GM19099 (cell line): ENCODE results near the gene BICD1.

Experiments
- POLR2A ChIP-seq: IDR thresholded peaks from 3 replicates; pipeline ENCODE4 v1.6.1; 2011; ENCODE audit warnings: low read depth; ENCODE audit not compliant: insufficient read length; ENCODE audit errors: extremely low read depth

Gene BICD1

GRCh38 chr12:32301216-32301615 is 194.6 kb downstream of the BICD1 start:
- no peak for TF ChIP-seq POLR2A

- TF ChIP-seq POLR2A: no peak
These were observed 195.8 kb downstream of the BICD1 start for GRCh38 chr12:32302218-32303173.

- TF ChIP-seq POLR2A: no peak
These were observed 196.5 kb downstream of the BICD1 start for GRCh38 chr12:32303174-32303549.

- no peak for TF ChIP-seq POLR2A
These were observed 198.5 kb downstream of the BICD1 start for GRCh38 chr12:32305163-32305562.

- TF ChIP-seq POLR2A: no peak
These were observed 200.7 kb downstream of the BICD1 start for GRCh38 chr12:32307326-32307725.

GRCh38 chr12:32309811-32310736 is 203.4 kb downstream of the BICD1 start:
- TF ChIP-seq POLR2A: no peak

- TF ChIP-seq POLR2A: no peak
These were observed 205.5 kb downstream of the BICD1 start for GRCh38 chr12:32312049-32312670.

- no peak for TF ChIP-seq POLR2A
These were observed 215.7 kb downstream of the BICD1 start for GRCh38 chr12:32322354-32322753.

- TF ChIP-seq POLR2A: no peak
These were observed 224.5 kb downstream of the BICD1 start for GRCh38 chr12:32331133-32331532.

GRCh38 chr12:32332446-32332845 is 225.8 kb downstream of the BICD1 start:
- no peak for TF ChIP-seq POLR2A

- TF ChIP-seq POLR2A: no peak
These were observed 227.7 kb downstream of the BICD1 start for GRCh38 chr12:32334371-32334777.

- TF ChIP-seq POLR2A: no peak
These were observed 229.6 kb downstream of the BICD1 start for GRCh38 chr12:32336261-32336660.

GRCh38 chr12:32343496-32343895 is 236.8 kb downstream of the BICD1 start:
- TF ChIP-seq POLR2A: no peak

- no peak for TF ChIP-seq POLR2A
These were observed 237.4 kb downstream of the BICD1 start for GRCh38 chr12:32344047-32344446.

GRCh38 chr12:32353540-32353939 is 246.9 kb downstream of the BICD1 start:
- TF ChIP-seq POLR2A: no peak
